HG02938 (cell line): ENCODE data around the gene GTF2A1.
"Not testable (repeated sequence)": the region's sequence is repeated elsewhere in the genome, so short reads cannot be mapped to it uniquely, and the experiment has no call there.

Source experiments
- ATAC-seq: cut with Tn5 transposase; IDR thresholded peaks from one replicate; pipeline ENCODE4 v1.9.1; 2021; ENCODE audit warnings: mild to moderate bottlenecking, moderate library complexity; ENCODE audit not compliant: unreplicated experiment

GTF2A1 gene

DNA sequence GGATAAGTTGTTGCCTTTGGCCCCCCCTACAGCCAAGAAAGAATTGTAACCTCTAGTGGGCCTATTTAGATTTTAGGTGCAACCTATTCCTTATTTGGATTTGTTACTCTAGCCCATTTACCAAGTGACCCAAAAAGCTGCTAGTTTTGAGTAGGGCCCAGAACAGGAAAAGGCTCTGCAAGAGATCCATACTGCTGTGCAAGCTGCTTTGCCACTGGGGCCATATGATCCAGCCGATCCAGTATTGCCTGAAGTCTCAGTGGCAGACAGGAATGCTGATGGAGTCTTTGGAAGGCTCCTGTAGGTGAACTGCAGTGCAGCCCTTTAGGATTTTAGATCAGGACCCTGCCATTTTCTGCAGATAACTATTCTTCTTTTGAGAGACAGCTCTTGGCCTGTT is 12.9 kb upstream of the GTF2A1 start:
- no peak for ATAC-seq

- ATAC-seq: no peak
Observed at GRCh38 chr14:81231540-81231939, 10.8 kb upstream of the GTF2A1 start.

DNA sequence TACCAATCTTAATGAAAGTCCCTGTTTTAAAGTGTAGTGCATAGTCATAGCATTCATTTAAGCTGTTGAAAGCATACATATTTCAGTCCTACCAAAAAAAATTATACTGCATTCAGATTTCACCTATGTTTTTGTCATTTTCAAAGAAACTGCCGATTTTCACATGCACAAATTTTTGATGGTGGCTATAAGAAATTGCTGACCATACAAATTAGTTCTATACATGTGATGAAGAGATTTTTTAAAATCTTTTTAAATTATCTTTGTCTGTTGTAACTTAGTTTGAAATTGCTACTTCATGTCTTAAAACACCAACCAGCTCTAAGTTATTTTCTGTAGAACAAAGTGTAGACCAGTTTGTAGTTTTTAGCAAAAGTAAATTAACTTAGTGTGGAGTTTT is 3.5 kb upstream of the GTF2A1 start:
- ATAC-seq: no peak

GRCh38 chr14:81223788-81224187 is 3.0 kb upstream of the GTF2A1 start:
- not testable (repeated sequence) for ATAC-seq

DNA sequence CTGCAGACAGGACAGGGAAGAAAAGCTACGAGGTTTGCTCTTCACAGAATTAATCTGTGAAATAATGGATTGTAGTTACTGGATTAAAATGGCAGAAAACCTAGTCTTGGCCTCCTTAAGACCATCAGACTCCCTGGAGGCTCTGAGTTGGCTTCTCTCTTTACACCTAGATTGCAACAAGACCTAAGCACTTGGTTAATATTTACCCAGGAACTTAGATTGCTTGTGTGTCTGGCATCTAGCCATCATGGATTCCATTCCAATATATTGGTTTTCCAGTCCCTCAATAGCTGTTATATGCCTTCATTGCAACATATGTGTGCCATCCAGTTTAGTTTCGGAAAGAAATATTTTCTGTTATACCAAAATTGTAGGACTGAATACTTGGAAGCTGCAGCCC is 1.9 kb upstream of the GTF2A1 start:
- ATAC-seq: no peak

GRCh38 chr14:81222126-81222525 is 1.4 kb upstream of the GTF2A1 start:
- no peak for ATAC-seq

- ATAC-seq: no peak
Observed at GRCh38 chr14:81221579-81222102, 882 bp upstream of the GTF2A1 start.

- no peak for ATAC-seq
Observed at GRCh38 chr14:81220580-81220829, 254 bp downstream of the GTF2A1 start.

GRCh38 chr14:81219759-81220579 is 790 bp downstream of the GTF2A1 start:
- peak; percentile 11 for ATAC-seq

DNA sequence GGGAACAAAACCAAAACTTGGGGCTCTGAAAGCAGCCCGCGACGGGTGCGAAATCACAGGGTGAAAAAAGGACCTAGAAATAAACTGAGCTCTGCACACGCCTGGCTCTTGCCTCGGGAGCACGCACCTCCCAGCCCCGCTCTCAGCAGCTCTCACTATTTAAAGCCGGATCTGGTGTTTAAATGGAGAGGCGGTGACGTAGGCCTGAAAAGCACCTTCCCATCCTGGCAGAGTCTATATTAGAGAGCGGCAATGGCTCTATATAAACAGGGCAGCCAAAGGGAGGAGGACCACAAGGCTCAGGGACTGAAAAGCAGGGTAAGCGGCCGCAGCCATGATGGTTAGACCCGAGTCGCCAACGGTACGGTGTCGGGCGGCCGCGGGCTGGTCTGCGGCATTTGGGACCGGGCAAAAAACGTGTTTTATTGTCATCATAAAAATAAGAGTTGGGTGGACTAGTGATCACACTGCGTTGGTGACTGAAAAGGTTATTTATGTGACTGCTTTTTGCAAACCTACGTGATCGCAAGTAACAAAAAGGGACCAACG is 1.5 kb downstream of the GTF2A1 start:
- peak; percentile 56 for ATAC-seq

- ATAC-seq: peak; percentile 74
Observed at GRCh38 chr14:81211844-81212243, 8.9 kb downstream of the GTF2A1 start.

GRCh38 chr14:81209167-81209836 is 11.5 kb downstream of the GTF2A1 start:
- peak; percentile 55 for ATAC-seq

- ATAC-seq: no peak
Observed at GRCh38 chr14:81208489-81208888, 12.3 kb downstream of the GTF2A1 start.

- ATAC-seq: no peak
Observed at GRCh38 chr14:81206115-81206514, 14.6 kb downstream of the GTF2A1 start.

DNA sequence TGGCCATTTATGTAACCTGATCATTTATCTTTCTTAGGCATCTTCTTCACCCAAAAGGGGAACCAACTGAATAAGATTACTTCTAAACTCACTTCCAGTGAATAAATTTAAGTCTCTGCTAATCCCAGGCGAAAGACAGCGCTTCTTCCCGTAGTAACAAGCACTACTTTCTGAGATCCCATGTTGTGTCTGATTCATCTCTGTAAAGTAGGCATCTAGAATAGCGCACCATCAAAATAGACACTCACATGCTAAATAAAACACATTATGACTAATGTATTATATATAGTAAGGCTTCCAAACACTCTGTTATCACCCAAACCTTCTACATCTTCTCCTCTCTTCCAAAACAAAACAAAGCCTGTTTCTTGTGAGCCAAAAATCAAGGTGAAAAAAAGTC is 15.1 kb downstream of the GTF2A1 start:
- ATAC-seq: no peak

GRCh38 chr14:81200054-81200453 is 20.7 kb downstream of the GTF2A1 start:
- ATAC-seq: no peak

- no peak for ATAC-seq
Observed at GRCh38 chr14:81199084-81199483, 21.7 kb downstream of the GTF2A1 start.

DNA sequence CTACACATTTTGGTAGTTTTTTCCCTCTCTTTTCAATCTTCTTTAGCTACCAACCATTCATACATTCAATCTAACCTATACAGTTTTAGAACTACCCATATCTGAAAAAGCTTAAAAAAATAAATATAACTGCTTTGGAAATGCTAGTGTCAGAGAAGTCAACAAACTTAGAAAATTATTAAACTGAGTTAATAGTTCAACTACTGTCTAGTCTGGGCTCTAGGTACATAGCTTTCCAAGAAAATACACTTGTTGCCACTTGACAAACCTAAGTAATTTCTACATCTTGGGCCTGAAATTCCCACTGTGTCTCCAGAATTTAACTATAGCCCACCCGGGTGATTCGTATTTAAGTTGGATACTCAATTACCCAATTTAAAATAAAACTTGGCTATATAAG is 22.1 kb downstream of the GTF2A1 start:
- ATAC-seq: no peak

GRCh38 chr14:81193924-81194633 is 26.7 kb downstream of the GTF2A1 start:
- ATAC-seq: peak; percentile 70

GRCh38 chr14:81192594-81192993 is 28.2 kb downstream of the GTF2A1 start:
- no peak for ATAC-seq

- peak; percentile 93 for ATAC-seq
Observed at GRCh38 chr14:81187832-81188522, 32.8 kb downstream of the GTF2A1 start.
